Upper lobe of left lung (tissue), 6 donors: Measurements from ENCODE around the gene ZER1. TPM values are rescaled to one million over a fixed set of nuclear protein-coding genes. Genes with fewer than 3 reads are reported as not detected.
A peak's percentile ranks its signal among the peaks of the same experiment; 100 is the strongest.

Source experiments
- ATAC-seq, 2 donors: fragments of 200-7000 bp; cut with Tn5 transposase; one replicate each; pipeline ENCODE4 v1.9.1; 2022; ENCODE audit warnings: mild to moderate bottlenecking in 2 of 2, moderate library complexity in 2 of 2; ENCODE audit not compliant: low FRiP score in 2 of 2
- DNase-seq, 2 donors: peaks; one replicate each; pipeline ENCODE4 v3.0.0-alpha.2; 2019 to 2020
- H3K27ac ChIP-seq, 4 donors: fragments of 200-600 bp; sonication (generic); one replicate each; pipeline ENCODE4 v1.5.1; 2016 to 2019
- H3K27me3 ChIP-seq, 4 donors: fragments of 200-600 bp; sonication (generic); one replicate each; pipeline ENCODE4 v1.5.1; 2017 to 2019
- H3K36me3 ChIP-seq, 4 donors: fragments of 200-600 bp; sonication (generic); one replicate each; pipeline ENCODE4 v1.5.1; 2016 to 2019
- H3K4me1 ChIP-seq, 4 donors: fragments of 200-600 bp; sonication (generic); one replicate each; pipeline ENCODE4 v1.5.1; 2018 to 2019
- H3K4me3 ChIP-seq, 4 donors: fragments of 200-600 bp; sonication (generic); one replicate each; pipeline ENCODE4 v1.5.1; 2017 to 2019; ENCODE audit warnings: mild to moderate bottlenecking in 2 of 4, moderate library complexity in 1 of 4
- H3K9me3 ChIP-seq, 4 donors: fragments of 200-600 bp; sonication (generic); one replicate each; pipeline ENCODE4 v1.5.1; 2018 to 2019
- CTCF ChIP-seq, 6 experiments: fragments of 450-650 bp in 4 of 6; fragments of 200-600 bp in 2 of 6; sonication (generic) in 2 of 6; IDR thresholded peaks; one replicate each; pipeline ENCODE4 v1.5.1; 2016 to 2019; ENCODE audit warnings: antibody characterized with exemption in 6 of 6
- EP300 ChIP-seq, 4 donors: sonication (generic); formaldehyde crosslinking; IDR thresholded peaks; one replicate each; pipeline ENCODE4 v1.5.1; 2017; ENCODE audit warnings: antibody characterized with exemption in 4 of 4, control low read depth in 2 of 4
- POLR2A ChIP-seq, 4 donors: fragments of 450-650 bp; IDR thresholded peaks; one replicate each; pipeline ENCODE4 v1.5.1; 2016 to 2017; ENCODE audit warnings: antibody characterized with exemption in 4 of 4, mild to moderate bottlenecking in 2 of 4
- POLR2AphosphoS5 ChIP-seq, 2 donors: sonication (generic); formaldehyde crosslinking; IDR thresholded peaks; one replicate each; pipeline ENCODE4 v1.5.1; 2017; ENCODE audit warnings: antibody characterized with exemption in 2 of 2
- WGBS, 2 donors: methylation state at CpG; one replicate each; pipeline ENCODE4 v1.1.5; 2017 to 2018; 5-methylcytosine and 5-hydroxymethylcytosine counted together
- total RNA-seq, 6 donors: library from RNA; depleted of rRNA in 4 of 6; stranded (reverse); fragments of >200 nt in 4 of 6; gene quantifications; one replicate each; pipeline versions ENCODE4 v1.1.0 to v1.2.1, GENCODE V29; 2016 to 2021
- donor health status: DM: no; HTN: no; CAD: no; lungs with moderate emphysema.
- donor health status: DM: no; HTN: yes; CAD: no; lungs with severe emphysema.

ZER1 gene
- total RNA-seq, 6 donors from 2014 or later = 30.9 to 55.5 (median 44.0) TPM

DNA sequence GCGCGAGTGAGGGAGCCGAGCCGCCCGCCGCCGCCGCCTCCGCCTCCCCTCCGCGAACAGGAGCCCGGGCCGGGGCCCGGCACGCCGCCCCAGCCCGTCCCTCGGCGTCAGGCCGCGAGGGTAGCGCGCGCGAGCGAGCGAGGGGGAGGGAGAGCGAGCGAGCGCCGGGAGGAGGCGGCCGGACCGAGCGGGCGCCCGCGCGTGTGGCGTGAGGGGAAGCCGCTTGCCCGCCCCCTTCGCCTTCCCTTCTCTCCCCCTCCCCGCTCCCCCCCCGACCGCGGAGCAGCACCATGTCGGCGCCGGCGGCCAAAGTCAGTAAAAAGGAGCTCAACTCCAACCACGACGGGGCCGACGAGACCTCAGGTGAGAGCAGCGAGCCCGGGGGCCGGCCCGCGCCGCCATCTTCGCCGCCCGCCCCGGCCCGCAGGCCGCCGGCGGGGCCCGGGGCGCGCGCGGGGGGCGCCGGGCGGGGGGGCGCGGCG is 82.4 kb downstream of the ZER1 start:
- no peaks in the 10 kb centered on the region for H3K27me3 ChIP-seq
- peak overlapping the region; percentile 80 to 95 (median 92) for H3K4me3 ChIP-seq
- WGBS, 2 donors = 0% methylated on average over 51 of the region's 80 CpGs; no CpG with 5 or more reads in 1 of the 2 donors
- H3K9me3 ChIP-seq = no peaks in the 10 kb centered on the region
- H3K36me3 ChIP-seq = peaks cover 19 to 32% (median 22%) of the 10 kb centered on the region in 4 donors
- peak overlapping the region; percentile 95 to 98 (median 98) for H3K27ac ChIP-seq
- TF ChIP-seq EP300 (IDR thresholded peaks at IDR 0.05) (no peak), POLR2A (IDR thresholded peaks at IDR 0.05) (peak in 1 of 4 donors; percentile 92), POLR2AphosphoS5 (IDR thresholded peaks at IDR 0.05) (no peak), CTCF (IDR thresholded peaks at IDR 0.05) (no peak)
- peak in 1 of 2 donors; percentile 38 for DNase-seq
- peak in 1 of 2 donors; percentile 50 for ATAC-seq
- peaks cover 45 to 58% (median 52%) of the 10 kb centered on the region in 4 donors for H3K4me1 ChIP-seq

- H3K9me3 ChIP-seq = no peaks in the 10 kb centered on the region
- peaks cover 45 to 59% (median 53%) of the 10 kb centered on the region in 4 donors for H3K4me1 ChIP-seq
- DNase-seq = peak; percentile 97 to 99
- WGBS, 2 donors = 6 to 10% methylated on average over 10 to 30 of the region's 93 CpGs
- H3K36me3 ChIP-seq = peaks cover 13 to 26% (median 16%) of the 10 kb centered on the region in 4 donors
- H3K27me3 ChIP-seq = no peaks in the 10 kb centered on the region
- TF ChIP-seq POLR2A (IDR thresholded peaks at IDR 0.05) (peak in 2 of 4 donors; percentile 89 to 98), CTCF (IDR thresholded peaks at IDR 0.05) (no peak), POLR2AphosphoS5 (IDR thresholded peaks at IDR 0.05) (peak; percentile 48 to 84)
- peak; percentile 92 to 96 for ATAC-seq
- H3K27ac ChIP-seq = peak within 1 kb of the TSS; percentile 95 to 98 (median 98)
- peak within 1 kb of the TSS; percentile 88 to 95 (median 92) for H3K4me3 ChIP-seq
Observed at GRCh38 chr9:128688501-128689292, 83.0 kb downstream of the ZER1 start, which contains the start of gene SET. Gene SET, plus strand, starts transcription at chr9:128689222. Its CDS starts 361 bp downstream, at chr9:128689583.

DNA sequence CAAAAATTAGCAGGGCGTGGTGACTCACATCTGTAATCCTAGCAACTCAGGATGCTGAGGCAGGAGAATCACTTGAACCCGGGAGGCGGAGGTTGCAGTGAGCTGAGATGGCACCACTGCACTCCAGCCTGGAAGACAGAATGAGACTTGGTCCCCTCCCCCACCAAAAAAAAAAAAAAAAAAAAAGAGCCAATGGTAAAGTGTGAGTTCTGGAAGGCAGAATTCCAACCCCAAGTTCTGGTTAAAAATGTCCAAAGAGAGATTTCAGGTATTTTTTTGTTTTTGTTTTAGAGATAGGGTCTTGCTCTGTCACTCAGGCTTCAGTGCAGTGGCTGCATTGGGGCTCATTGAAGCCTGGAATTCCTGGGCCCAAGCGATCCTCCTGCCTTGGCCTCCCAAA is 84.3 kb downstream of the ZER1 start:
- no peaks in the 10 kb centered on the region for H3K27me3 ChIP-seq
- peaks cover 3 to 13% (median 6%) of the 10 kb centered on the region in 4 donors for H3K36me3 ChIP-seq
- TF ChIP-seq CTCF (IDR thresholded peaks at IDR 0.05) (no peak), POLR2A (IDR thresholded peaks at IDR 0.05) (no peak)
- H3K9me3 ChIP-seq = no peaks in the 10 kb centered on the region
- no peak overlapping the region for H3K4me3 ChIP-seq
- DNase-seq (no peak), ATAC-seq (no peak)
- H3K4me1 ChIP-seq = peaks cover 54 to 70% (median 65%) of the 10 kb centered on the region in 4 donors
- 88 to 92% methylated on average over 4 of the region's 4 CpGs for WGBS, 2 donors
- peak overlapping the region in 3 of 4 donors; percentile 90 to 98 (median 97) for H3K27ac ChIP-seq

DNA sequence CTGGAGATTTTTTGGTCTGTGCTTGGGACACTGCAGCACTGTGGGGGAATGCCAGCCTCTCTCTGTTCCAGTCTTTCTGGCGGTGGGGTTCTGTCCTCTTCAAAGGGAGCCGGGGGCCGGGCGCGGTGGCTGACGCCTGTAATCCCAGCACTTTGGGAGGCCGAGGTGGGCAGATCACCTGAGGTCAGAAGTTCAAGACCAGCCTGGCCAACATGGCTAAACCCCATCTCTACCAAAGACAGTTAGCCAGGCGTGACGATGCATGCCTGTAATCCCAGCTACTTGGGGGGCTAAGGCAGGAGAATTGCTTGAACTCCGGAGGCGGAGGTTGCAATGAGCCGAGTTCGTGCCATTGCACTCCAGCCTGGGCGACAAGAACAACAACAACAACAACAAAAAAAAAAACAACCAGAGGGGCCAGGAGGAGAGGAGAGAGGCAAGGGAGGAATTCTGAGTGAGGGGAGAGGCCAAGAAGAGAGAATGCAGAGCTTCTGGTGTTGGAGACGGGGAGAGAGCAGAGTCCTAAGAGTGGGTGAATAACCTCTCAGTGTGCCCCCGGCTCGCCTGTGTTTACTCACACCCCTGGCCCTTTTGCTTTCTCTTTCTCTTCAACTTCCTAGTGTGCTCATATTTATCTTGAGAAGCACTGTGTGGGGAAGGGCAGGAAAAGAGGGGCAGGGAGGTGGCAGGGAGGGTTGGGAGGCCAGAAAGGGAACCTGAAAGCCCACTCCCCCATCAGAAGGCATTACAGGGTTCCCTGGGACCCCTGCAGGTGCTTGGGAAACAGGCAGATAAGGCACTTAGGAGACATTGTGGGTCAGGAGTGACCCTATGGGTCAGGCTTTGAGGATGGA is 85.9 kb downstream of the ZER1 start:
- peak in 3 of 4 donors; percentile 13 to 51 (median 31) for TF ChIP-seq POLR2A (IDR thresholded peaks at IDR 0.05)
- TF ChIP-seq CTCF (IDR thresholded peaks at IDR 0.05) = no peak
- TF ChIP-seq POLR2AphosphoS5 (IDR thresholded peaks at IDR 0.05) = peak in 1 of 2 donors; percentile 38
- no peak for TF ChIP-seq EP300 (IDR thresholded peaks at IDR 0.05)
- no peaks in the 10 kb centered on the region for H3K27me3 ChIP-seq
- H3K9me3 ChIP-seq = no peaks in the 10 kb centered on the region
- H3K4me3 ChIP-seq = peak overlapping the region in 3 of 4 donors; percentile 14 to 37 (median 22)
- DNase-seq (peak; percentile 59 to 80), ATAC-seq (no peak)
- H3K27ac ChIP-seq = peak overlapping the region; percentile 87 to 93 (median 90)
- H3K4me1 ChIP-seq = peaks cover 46 to 69% (median 56%) of the 10 kb centered on the region in 4 donors
- whole genome bisulfite sequencing, 2 donors = 42 to 48% methylated on average over 10 to 16 of the region's 17 CpGs
- no peaks in the 10 kb centered on the region for H3K36me3 ChIP-seq
